Measurements from ENCODE around the gene VAPB. TPM values are rescaled to one million over a fixed set of nuclear protein-coding genes. Genes with fewer than 3 reads are reported as not detected.

The VAPB gene
- total RNA-seq, 1 donor from 2014 or later = 24.1 TPM

DNA sequence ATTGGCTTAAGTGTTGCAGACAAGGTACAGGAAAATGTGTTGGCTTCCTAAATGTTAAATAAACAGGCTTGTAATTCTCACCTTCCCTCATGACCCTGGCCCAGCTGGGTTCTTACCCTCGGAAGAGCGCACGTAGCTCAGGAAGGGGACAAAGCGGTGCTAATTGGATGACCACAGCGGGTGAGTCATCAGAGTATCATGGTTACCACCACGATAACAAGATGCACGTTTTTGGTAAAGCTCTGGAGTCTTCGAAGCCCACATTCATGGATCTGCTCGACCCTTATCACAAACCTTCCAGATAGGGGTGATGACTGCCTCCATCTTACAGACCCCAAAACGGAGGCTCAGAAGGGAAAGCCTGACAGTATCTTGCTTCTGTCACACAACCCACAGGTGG lies 93.4 kb downstream of the VAPB start:
- DNase-seq (ENCODE audit: low read depth) = no peak
- Histone ChIP-seq H3K36me3 (ENCODE audit: control insufficient read depth, insufficient read depth, low read length) (no peaks in the 10 kb centered on the region), H3K27me3 (ENCODE audit: control insufficient read depth, insufficient read depth, low read length) (no peaks in the 10 kb centered on the region), H3K4me3 (ENCODE audit: low read depth, low read length) (no peak overlapping the region)
- TF ChIP-seq, protein P1, sequence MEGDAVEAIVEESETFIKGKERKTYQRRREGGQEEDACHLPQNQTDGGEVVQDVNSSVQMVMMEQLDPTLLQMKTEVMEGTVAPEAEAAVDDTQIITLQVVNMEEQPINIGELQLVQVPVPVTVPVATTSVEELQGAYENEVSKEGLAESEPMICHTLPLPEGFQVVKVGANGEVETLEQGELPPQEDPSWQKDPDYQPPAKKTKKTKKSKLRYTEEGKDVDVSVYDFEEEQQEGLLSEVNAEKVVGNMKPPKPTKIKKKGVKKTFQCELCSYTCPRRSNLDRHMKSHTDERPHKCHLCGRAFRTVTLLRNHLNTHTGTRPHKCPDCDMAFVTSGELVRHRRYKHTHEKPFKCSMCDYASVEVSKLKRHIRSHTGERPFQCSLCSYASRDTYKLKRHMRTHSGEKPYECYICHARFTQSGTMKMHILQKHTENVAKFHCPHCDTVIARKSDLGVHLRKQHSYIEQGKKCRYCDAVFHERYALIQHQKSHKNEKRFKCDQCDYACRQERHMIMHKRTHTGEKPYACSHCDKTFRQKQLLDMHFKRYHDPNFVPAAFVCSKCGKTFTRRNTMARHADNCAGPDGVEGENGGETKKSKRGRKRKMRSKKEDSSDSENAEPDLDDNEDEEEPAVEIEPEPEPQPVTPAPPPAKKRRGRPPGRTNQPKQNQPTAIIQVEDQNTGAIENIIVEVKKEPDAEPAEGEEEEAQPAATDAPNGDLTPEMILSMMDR (IDR thresholded peaks at IDR 0.05; ENCODE audit: insufficient read depth, low read length, poor library complexity, severe bottlenecking) = no peak

DNA sequence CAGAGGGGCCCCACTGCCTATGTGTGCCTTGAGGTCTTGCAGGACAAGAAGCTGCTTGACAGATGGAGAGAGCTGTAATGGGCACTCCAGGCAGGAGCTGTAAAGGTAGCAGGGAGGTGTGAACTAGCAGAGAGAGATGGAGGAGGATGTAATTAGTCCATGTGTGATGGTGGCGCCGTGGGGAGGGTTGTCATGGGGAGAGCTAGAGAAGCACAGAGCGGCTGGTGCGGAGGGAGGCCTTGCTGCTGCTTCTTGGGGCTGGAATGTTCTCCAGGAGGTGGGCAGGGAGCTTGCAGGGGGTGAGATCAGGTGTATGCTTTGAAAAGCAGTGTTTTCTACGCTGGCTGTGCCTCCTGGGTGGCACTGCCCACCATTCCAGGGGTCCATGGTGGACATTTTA lies 94.0 kb downstream of the VAPB start:
- Histone ChIP-seq H3K4me3 (ENCODE audit: low read depth, low read length) (no peak overlapping the region), H3K27me3 (ENCODE audit: control insufficient read depth, insufficient read depth, low read length) (no peaks in the 10 kb centered on the region), H3K36me3 (ENCODE audit: control insufficient read depth, insufficient read depth, low read length) (no peaks in the 10 kb centered on the region)
- DNase-seq (ENCODE audit: low read depth) = no peak
- TF ChIP-seq, protein P1 (IDR thresholded peaks at IDR 0.05; ENCODE audit: insufficient read depth, low read length, poor library complexity, severe bottlenecking) = no peak

DNA sequence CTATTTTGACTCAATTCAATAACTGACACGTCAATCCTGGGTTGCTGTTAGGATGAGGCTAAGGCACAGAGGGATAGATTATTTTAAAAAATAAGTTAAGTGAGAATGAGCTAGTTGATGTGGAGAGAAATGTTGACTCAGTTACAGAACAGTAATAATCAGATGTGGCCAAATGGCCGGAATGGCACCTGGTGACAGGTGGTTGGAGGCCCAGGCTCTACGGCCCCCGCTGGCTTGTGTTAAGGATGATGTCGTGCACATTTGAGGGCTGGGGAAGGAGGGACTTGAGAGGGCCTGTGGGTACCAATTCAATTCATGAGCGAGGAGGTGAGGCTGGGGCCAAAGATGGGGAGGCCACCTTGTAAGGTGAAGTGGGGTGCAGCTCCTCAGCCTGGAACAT lies 94.4 kb downstream of the VAPB start:
- no peak for DNase-seq (ENCODE audit: low read depth)
- Histone ChIP-seq H3K4me3 (ENCODE audit: low read depth, low read length) (no peak overlapping the region), H3K36me3 (ENCODE audit: control insufficient read depth, insufficient read depth, low read length) (no peaks in the 10 kb centered on the region), H3K27me3 (ENCODE audit: control insufficient read depth, insufficient read depth, low read length) (no peaks in the 10 kb centered on the region)
- TF ChIP-seq, protein P1 (IDR thresholded peaks at IDR 0.05; ENCODE audit: insufficient read depth, low read length, poor library complexity, severe bottlenecking) = no peak

DNA sequence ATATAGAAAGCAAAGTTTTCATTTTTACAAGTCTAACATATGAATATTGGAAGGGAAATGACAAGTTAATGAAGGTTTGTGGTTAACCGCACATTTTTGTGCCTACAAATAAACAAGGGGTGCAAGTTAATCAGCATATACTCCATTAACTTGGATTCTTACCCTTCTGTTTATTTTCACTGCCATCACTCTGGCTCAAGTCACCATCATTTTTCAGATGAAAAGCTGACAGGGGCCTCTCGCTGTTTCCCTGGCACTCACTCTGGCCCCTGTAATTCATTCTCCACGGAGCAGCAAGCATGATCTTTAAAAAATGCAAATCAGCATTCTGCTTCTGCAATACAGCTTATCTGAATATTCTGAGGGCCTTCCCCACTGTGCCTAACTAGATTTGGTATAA lies 96.4 kb downstream of the VAPB start:
- Histone ChIP-seq H3K36me3 (ENCODE audit: control insufficient read depth, insufficient read depth, low read length) (no peaks in the 10 kb centered on the region), H3K27me3 (ENCODE audit: control insufficient read depth, insufficient read depth, low read length) (no peaks in the 10 kb centered on the region), H3K4me3 (ENCODE audit: low read depth, low read length) (no peak overlapping the region)
- no peak for DNase-seq (ENCODE audit: low read depth)
- TF ChIP-seq, protein P1 (IDR thresholded peaks at IDR 0.05; ENCODE audit: insufficient read depth, low read length, poor library complexity, severe bottlenecking) = no peak

DNA sequence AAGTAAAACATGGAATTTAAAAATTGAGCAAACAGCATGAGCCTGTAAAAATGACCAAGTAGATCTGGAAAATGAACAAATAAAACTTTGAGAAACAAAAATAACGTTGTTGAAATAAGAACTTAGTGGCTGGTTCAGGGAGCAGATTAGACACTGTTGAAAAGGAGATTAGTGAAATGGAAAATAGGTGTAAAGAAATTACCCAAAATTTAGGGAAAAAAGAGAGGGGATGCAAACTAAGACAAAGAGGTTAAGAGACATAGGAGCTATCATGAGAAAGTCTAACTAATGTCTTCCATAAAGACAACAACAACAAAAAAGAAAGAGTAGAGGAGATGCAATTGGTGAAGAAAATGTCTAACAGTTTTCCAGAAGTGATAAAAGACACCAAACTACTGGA lies 97.2 kb downstream of the VAPB start:
- no peaks in the 10 kb centered on the region for H3K36me3 ChIP-seq (ENCODE audit: control insufficient read depth, insufficient read depth, low read length)
- no peaks in the 10 kb centered on the region for H3K27me3 ChIP-seq (ENCODE audit: control insufficient read depth, insufficient read depth, low read length)
- no peak for DNase-seq (ENCODE audit: low read depth)
- H3K4me3 ChIP-seq (ENCODE audit: low read depth, low read length) = no peak overlapping the region
- TF ChIP-seq, protein P1 (IDR thresholded peaks at IDR 0.05; ENCODE audit: insufficient read depth, low read length, poor library complexity, severe bottlenecking) = no peak

DNA sequence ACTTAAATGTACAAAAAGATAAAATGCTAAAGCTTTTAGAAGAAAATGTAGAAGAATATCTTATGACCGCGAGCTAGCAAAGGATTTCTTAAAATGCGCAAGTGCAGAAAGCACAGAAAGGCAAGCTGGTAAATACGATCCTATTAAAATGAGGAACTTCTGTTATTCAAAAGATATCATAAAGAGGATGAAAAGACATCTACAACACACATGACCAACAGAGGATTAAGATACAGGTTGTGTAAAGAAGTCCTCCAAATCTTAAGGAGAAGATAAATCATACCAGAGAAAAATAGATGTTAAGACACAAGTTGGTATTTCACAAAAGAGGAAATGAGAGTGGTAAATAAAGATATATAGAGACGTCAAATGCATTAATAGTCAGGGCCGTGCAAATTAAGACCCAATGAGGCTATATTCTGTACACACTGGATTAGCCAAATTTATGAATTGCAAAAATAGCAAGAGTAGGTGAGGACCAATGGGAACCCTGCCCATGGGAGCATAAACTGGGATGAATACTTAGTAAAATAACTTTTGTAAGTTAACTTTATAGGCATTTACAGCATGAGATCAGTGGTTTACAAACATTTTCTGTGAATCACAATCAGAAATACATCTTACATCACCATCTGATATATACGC lies 103.2 kb downstream of the VAPB start:
- DNase-seq (ENCODE audit: low read depth) = no peak
- no peaks in the 10 kb centered on the region for H3K27me3 ChIP-seq (ENCODE audit: control insufficient read depth, insufficient read depth, low read length)
- no peak overlapping the region for H3K4me3 ChIP-seq (ENCODE audit: low read depth, low read length)
- TF ChIP-seq, protein P1 (IDR thresholded peaks at IDR 0.05; ENCODE audit: insufficient read depth, low read length, poor library complexity, severe bottlenecking) = no peak
- H3K36me3 ChIP-seq (ENCODE audit: control insufficient read depth, insufficient read depth, low read length) = no peaks in the 10 kb centered on the region
